ENCODE measurements around the gene PSMA2.
"Not testable (repeated sequence)": the region's sequence is repeated elsewhere in the genome, so short reads cannot be mapped to it uniquely, and the experiment has no call there.

The PSMA2 gene

GRCh38 chr7:42900842-42901241 is 31.1 kb downstream of the PSMA2 start:
- TF ChIP-seq, protein P1, sequence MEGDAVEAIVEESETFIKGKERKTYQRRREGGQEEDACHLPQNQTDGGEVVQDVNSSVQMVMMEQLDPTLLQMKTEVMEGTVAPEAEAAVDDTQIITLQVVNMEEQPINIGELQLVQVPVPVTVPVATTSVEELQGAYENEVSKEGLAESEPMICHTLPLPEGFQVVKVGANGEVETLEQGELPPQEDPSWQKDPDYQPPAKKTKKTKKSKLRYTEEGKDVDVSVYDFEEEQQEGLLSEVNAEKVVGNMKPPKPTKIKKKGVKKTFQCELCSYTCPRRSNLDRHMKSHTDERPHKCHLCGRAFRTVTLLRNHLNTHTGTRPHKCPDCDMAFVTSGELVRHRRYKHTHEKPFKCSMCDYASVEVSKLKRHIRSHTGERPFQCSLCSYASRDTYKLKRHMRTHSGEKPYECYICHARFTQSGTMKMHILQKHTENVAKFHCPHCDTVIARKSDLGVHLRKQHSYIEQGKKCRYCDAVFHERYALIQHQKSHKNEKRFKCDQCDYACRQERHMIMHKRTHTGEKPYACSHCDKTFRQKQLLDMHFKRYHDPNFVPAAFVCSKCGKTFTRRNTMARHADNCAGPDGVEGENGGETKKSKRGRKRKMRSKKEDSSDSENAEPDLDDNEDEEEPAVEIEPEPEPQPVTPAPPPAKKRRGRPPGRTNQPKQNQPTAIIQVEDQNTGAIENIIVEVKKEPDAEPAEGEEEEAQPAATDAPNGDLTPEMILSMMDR (IDR thresholded peaks at IDR 0.05; ENCODE audit: low read depth, low read length) = no peak
- no peak overlapping the region for H3K4me3 ChIP-seq (ENCODE audit: low read depth, low read length)

DNA sequence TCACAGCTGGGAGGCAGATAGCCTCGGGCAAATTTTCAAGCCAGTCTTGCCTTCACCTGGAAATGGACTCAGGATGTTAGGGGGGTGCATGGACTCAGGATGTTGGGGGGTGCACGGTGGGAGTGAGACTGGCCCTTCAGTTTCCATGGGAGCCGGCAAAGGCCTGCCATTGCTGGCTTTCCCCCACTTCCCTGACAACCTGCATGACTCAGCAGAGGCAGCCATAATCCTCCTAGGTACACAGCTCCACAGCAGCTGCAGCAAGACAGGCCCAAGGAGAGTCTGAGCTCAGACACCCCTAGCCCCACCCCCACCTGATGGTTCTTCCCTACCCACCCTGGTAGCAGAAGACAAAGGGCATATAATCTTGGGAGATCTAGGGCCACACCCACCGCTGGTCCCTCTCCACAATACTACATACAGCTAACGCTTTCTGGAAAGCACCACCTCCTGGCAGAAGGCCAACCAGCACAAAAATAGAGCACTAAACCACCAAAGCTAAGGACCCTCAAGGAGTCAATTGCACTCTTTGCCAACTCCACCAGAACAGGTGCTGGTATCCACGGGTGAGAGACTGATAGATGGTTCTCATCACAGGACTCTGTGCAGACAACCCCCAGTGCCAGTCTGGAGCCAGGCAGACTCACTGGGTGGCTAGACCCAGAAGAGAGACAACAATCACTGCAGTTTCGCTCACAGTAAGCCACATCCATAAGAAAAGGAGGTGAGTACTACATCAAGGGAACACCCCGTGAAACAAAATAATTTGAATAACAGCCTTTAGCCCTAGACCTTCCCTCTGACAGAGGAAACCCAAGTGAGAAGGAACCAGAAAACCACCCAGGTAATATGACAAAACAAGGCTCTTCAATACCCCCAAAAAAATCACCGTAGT is 38.4 kb downstream of the PSMA2 start:
- TF ChIP-seq, protein P1 (IDR thresholded peaks at IDR 0.05; ENCODE audit: low read depth, low read length) = no peak
- no peak overlapping the region for H3K4me3 ChIP-seq (ENCODE audit: low read depth, low read length)

DNA sequence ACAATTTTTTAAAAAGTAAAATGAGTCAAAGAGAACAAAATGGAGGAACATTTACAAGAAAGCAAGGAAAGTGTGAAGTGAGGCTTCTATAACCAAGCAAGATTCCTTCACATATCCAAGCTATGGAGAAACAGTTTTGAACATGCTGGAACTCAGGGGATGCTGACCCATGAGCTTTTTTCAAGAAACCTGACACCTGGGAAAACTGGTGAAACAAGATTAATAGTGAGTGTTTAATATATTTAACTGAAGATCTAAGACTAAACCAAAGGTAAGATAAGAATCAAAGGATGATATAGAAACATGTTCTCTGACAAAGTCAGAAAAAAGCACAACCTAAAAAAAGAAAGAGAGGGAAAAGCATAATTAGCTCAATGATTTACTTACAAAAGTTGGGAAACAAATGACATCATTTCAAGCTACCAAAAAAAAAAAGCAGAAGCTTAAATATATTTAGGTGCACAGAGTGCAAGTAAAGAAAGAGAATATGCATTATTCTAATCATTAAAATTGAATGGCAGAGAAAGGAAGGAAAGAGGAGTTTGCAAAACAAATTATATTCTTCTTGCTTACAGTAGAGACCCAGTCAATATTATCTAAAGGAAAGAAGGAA is 45.0 kb downstream of the PSMA2 start:
- H3K4me3 ChIP-seq (ENCODE audit: low read depth, low read length) = no peak overlapping the region
- TF ChIP-seq, protein P1 (IDR thresholded peaks at IDR 0.05; ENCODE audit: low read depth, low read length) = no peak

GRCh38 chr7:42886129-42886528 is 45.8 kb downstream of the PSMA2 start:
- no peak overlapping the region for H3K4me3 ChIP-seq (ENCODE audit: low read depth, low read length)
- TF ChIP-seq, protein P1 (IDR thresholded peaks at IDR 0.05; ENCODE audit: low read depth, low read length) = no peak

DNA sequence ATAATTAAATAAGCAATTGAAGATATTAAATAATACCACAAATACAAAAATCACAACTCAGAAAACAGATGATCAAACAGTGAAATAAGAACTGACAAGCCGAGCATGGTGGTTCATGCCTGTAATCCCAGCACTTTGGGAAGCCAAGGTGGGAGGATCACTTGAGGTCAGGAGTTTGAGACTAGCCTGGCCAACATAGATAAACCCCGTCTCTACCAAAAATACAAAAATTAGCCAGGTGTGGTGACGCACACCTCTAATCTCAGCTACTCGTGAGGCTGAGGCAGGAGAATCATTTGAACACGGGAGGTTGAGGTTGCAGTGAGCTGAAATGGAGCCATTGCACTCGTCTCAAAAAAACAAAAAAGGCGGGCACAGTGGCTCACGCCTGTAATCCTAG is 46.8 kb downstream of the PSMA2 start:
- not testable (repeated sequence) for H3K4me3 ChIP-seq (ENCODE audit: low read depth, low read length)

- TF ChIP-seq, protein P1 (IDR thresholded peaks at IDR 0.05; ENCODE audit: low read depth, low read length) = no peak
Measured at GRCh38 chr7:42883950-42884349, 48.0 kb downstream of the PSMA2 start.

GRCh38 chr7:42880392-42880791 is 51.6 kb downstream of the PSMA2 start:
- no peak overlapping the region for H3K4me3 ChIP-seq (ENCODE audit: low read depth, low read length)
- TF ChIP-seq, protein P1 (IDR thresholded peaks at IDR 0.05; ENCODE audit: low read depth, low read length) = no peak

More at GRCh38 chr7:42883950-42884349, 48.0 kb downstream of the PSMA2 start:
- H3K4me3 ChIP-seq (ENCODE audit: low read depth, low read length) = no peak overlapping the region

All from WI38 (cell line).